ENCODE data around the gene CCNY. TPM values are rescaled to one million over a fixed set of nuclear protein-coding genes. Genes with fewer than 3 reads are reported as not detected.
A peak's percentile ranks its signal among the peaks of the same experiment; 100 is the strongest.

CCNY gene
- total RNA-seq, 1 experiment from 2014 or later, result 49.7 TPM

DNA sequence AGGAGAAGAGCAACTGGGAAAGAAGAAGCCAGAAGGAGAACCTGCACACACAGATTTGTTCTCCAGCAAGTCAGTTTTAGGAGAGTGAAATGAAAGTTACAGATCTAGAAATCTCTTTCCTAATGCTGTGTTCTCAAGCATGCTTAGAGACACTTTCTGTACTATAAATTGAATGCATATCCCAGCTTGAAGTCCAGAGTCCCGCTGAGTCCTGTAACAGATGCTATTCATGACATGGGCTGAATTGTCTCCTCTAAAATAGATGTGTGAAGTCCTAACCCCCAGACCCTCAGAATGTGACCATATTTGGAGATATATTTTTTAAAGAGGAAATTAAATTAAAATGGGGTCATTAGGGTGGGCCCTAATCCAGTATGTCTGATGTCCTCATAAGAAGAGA lies 222.0 kb downstream of the CCNY start:
- Histone ChIP-seq H3K4me3 (ENCODE audit: insufficient read depth, low read depth, low read length) (no peak overlapping the region), H3K36me3 (replicated peaks; ENCODE audit: control insufficient read depth, insufficient read depth, low read length) (no peaks in the 10 kb centered on the region), H3K27me3 (ENCODE audit: control insufficient read depth, insufficient read depth, low read length) (no peaks in the 10 kb centered on the region)
- no peak for DNase-seq

DNA sequence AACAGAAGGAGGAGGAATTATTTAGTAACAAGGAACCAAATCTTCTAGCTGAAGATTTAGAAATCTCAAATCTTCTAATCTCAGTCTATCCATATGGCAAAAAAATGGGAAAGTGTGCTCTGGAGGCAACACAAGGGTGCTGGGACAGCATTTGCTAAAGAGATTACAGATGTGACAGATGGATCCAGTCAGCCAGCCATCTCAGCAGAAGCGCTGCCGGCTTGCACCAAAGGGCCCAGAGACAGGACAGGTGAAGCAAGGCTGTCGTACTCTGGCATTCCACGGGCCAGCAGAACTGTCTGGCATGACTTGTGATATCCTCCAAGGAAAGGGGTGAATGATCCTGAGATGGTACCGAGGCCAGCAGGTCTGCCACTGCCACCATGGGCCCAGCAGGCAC lies 223.1 kb downstream of the CCNY start:
- no peak for DNase-seq
- no peaks in the 10 kb centered on the region for H3K36me3 ChIP-seq (replicated peaks; ENCODE audit: control insufficient read depth, insufficient read depth, low read length)
- H3K27me3 ChIP-seq (ENCODE audit: control insufficient read depth, insufficient read depth, low read length), result no peaks in the 10 kb centered on the region
- no peak overlapping the region for H3K4me3 ChIP-seq (ENCODE audit: insufficient read depth, low read depth, low read length)

DNA sequence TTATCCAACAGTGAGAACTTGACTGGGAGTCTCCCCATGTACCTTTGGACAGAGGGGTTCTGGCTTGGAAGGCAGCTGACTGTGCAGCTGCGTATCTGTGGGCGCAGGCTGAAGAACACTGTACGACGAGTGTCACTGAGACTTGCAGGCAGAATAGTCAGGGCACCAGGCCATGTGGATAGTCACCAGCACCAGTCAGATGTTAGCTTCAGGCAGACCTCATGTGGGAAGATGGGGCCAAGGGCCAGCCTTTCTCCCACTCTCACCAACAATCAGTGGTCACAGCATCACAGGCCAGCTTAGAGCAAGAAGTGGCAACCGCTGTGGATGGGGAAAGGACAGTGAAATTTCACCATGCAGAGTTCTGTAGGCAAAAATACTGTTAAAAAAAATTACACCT lies 225.4 kb downstream of the CCNY start:
- Histone ChIP-seq H3K36me3 (replicated peaks; ENCODE audit: control insufficient read depth, insufficient read depth, low read length) (no peaks in the 10 kb centered on the region), H3K4me3 (ENCODE audit: insufficient read depth, low read depth, low read length) (no peak overlapping the region), H3K27me3 (ENCODE audit: control insufficient read depth, insufficient read depth, low read length) (no peaks in the 10 kb centered on the region)
- DNase-seq, result no peak

DNA sequence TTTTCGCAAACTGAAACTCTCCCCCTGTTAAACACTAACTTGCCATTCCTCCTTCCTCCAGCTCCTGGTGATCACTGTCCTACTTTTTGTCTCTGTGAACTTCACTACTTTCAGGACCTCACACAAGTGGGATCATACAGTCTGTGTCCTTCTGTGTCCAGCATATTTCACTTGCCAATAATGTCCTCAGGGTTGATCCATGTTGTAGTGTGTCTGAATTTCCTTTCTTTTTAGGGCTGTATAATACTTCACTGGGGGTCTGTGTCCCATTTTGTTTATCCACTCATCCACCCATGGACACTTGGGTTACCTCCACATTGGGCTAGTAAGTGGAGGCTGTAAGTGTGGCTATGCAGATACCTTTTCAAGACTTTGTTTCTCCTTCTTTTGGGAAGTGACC lies 226.1 kb downstream of the CCNY start:
- Histone ChIP-seq H3K4me3 (ENCODE audit: insufficient read depth, low read depth, low read length) (no peak overlapping the region), H3K27me3 (ENCODE audit: control insufficient read depth, insufficient read depth, low read length) (no peaks in the 10 kb centered on the region), H3K36me3 (replicated peaks; ENCODE audit: control insufficient read depth, insufficient read depth, low read length) (no peaks in the 10 kb centered on the region)
- DNase-seq, result no peak

DNA sequence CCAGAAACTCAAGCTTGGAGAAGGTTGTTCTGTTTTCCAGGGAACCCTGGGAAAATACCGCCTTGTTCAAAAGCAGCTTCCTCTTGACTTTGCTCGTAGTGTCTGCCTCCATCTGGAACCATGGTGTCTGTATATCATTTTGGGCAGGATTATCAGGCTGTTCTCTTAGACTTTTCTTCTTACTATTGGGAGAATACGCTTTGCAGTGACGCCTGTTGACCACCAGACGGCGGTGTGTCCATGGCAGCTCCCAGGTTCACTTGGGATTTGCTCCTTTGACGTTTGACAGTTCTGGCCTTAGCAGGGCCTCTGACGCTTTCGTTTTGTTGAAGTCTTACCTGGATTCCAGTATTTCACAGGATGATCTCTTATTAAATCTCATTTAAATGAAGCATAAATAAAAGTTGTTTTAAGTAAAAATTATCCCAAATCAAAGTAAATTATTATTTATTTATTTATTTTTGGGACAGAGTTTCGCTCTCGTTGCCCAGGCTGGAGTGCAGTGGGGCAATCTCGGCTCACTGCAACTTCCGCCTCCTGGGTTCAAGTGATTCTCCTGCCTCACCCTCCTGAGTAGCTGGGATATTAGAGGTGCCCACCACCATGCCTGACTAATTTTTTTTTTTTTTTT lies 227.1 kb downstream of the CCNY start:
- no peak overlapping the region for H3K4me3 ChIP-seq (ENCODE audit: insufficient read depth, low read depth, low read length)
- H3K36me3 ChIP-seq (replicated peaks; ENCODE audit: control insufficient read depth, insufficient read depth, low read length), result no peaks in the 10 kb centered on the region; the same call in 1 of the 2 replicates
- no peaks in the 10 kb centered on the region for H3K27me3 ChIP-seq (ENCODE audit: control insufficient read depth, insufficient read depth, low read length)
- peak; percentile 85 for DNase-seq

DNA sequence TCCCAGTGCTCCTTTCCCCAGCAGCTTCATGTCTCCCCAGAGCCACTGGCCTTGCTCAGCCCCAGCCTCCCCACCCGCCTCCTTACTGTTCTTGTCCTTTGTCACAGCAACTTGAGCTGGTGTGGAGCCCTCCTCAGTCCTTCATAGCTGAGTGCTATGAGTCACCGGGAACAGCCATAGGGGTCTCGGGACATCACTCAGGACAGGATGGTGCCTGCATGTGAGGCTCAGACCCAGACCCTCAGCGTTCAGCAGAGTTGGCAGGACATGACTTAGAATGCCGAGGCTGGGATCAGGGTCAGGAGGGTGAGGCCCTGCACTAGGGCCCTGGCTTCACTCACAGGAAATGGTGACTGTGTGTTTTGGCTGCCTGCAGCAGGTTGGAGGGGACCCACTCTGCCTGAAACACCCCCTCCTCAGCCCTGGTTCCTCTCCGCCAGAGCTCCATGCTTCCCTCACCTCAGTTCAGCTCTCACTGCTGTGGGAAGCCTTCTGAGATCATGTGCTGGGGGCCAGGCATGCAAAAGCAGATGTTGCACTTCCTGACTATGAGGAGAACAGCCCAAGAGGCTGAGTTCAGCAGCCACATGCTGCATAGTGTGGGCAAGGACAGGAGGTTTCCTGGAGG lies 228.1 kb downstream of the CCNY start:
- DNase-seq, result no peak

DNA sequence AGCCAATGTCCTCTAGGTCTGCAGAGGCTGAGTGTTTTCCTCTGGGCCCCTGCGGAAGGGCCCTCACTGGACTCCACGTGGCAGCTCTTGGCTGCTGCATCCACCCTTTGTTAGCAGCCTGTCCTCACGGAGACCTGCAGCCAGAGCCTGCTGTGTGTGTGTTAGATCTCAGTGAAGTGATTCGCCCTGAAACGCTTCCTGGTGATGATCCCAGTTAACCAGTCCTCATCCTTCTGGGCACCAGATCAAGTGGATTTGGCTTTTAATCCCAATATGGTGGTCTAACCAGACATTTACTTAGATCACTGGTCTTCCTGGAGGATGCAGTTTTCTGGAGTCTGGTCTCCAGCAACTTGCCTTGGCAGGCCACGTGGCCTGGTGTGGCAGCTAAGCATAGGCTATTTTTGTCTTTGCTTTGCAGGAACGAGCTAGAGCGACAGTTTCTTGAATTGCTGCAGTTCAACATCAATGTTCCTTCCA lies 229.3 kb downstream of the CCNY start:
- Histone ChIP-seq H3K27me3 (ENCODE audit: control insufficient read depth, insufficient read depth, low read length) (no peaks in the 10 kb centered on the region), H3K4me3 (ENCODE audit: insufficient read depth, low read depth, low read length) (no peak overlapping the region), H3K36me3 (replicated peaks; ENCODE audit: control insufficient read depth, insufficient read depth, low read length) (no peaks in the 10 kb centered on the region; the same call in 1 of the 2 replicates)
- peak; percentile 34 for DNase-seq

More for the DNA sequence above, 228.1 kb downstream of the CCNY start:
- Histone ChIP-seq H3K4me3 (ENCODE audit: insufficient read depth, low read depth, low read length) (no peak overlapping the region), H3K36me3 (replicated peaks; ENCODE audit: control insufficient read depth, insufficient read depth, low read length) (no peaks in the 10 kb centered on the region; the same call in 1 of the 2 replicates), H3K27me3 (ENCODE audit: control insufficient read depth, insufficient read depth, low read length) (no peaks in the 10 kb centered on the region)

DNA sequence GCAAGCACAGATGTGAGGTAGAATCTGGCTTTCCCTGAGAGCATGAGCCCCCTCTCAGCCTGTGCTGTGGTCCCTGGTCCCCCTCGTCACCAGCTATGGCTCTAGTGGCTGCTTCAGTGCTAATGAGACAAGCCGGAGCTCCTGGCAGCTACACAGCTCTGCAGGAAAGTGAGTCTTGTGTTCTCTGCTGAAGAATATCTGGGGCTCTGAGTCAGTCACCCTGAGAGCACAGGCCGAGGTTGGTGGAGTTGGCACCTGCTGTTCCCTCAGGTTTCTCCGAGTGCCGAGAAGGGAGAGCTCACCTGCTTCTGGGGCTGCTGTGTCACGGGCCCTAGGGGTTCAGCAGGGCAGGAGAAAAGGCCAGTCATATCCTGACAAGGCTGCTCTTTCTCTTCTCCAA lies 231.6 kb downstream of the CCNY start:
- H3K36me3 ChIP-seq (replicated peaks; ENCODE audit: control insufficient read depth, insufficient read depth, low read length), result no peaks in the 10 kb centered on the region; the same call in 1 of the 2 replicates
- no peak overlapping the region for H3K4me3 ChIP-seq (ENCODE audit: insufficient read depth, low read depth, low read length)
- DNase-seq, result no peak
- no peaks in the 10 kb centered on the region for H3K27me3 ChIP-seq (ENCODE audit: control insufficient read depth, insufficient read depth, low read length)

DNA sequence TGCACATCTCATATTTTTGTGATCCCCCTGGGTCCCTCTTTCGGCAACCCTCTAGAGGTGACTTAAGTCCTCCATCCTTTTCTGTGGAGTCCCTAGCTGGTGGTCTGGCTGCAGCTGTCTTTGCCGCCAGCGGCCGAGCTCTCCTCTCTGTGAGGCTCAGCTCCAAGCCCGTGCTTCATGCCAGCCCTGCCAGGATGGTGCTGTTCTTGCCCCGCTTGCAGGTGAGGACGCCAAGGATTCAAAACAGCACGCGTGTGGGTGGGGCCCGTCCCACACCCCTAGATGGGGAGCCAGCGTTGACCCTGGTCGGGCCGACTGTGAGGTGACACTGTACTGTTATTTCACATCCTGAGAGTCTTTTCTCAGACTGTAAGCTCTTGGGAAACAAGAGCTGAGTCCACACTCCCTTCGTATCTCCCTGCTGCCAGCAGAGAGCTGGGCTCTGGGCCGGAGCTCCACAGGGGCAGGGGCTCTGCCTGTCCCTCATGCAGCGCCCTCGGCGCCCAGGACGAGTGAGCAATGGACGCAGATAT lies 232.2 kb downstream of the CCNY start:
- Histone ChIP-seq H3K36me3 (replicated peaks; ENCODE audit: control insufficient read depth, insufficient read depth, low read length) (no peaks in the 10 kb centered on the region; the same call in 1 of the 2 replicates), H3K27me3 (ENCODE audit: control insufficient read depth, insufficient read depth, low read length) (no peaks in the 10 kb centered on the region), H3K4me3 (ENCODE audit: insufficient read depth, low read depth, low read length) (no peak overlapping the region)
- no peak for DNase-seq

DNA sequence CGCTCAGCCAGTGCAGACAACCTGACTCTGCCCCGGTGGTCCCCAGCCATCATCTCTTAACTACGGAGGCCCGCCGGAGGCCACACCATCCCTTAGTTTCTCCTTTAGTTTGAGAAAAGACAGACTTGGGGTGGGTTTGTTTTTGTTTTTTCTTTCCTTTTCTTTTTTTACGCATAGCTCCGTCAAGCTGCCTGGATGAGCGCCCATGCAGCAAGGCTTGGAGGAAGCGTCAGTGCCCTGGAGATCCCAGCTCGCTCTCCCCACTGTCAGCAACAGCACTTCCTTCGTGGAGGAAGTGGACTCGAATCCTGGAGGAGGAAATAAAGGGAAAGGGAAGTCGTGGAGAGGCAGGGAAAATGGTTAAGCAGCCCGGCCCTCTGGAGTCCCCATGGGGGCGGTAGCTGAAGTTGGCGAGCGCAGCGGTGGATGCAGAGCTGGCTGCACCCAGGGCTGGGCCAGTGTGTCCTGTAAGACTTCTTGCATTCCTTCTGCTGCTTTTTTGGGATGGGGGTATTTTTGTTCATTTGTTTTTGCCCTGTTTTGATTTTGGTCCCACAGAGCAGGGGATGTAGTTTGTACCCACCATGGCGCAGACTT lies 232.9 kb downstream of the CCNY start:
- Histone ChIP-seq H3K27me3 (ENCODE audit: control insufficient read depth, insufficient read depth, low read length) (no peaks in the 10 kb centered on the region), H3K36me3 (replicated peaks; ENCODE audit: control insufficient read depth, insufficient read depth, low read length) (no peaks in the 10 kb centered on the region; the same call in 1 of the 2 replicates), H3K4me3 (ENCODE audit: insufficient read depth, low read depth, low read length) (no peak overlapping the region)
- DNase-seq, result no peak

DNA sequence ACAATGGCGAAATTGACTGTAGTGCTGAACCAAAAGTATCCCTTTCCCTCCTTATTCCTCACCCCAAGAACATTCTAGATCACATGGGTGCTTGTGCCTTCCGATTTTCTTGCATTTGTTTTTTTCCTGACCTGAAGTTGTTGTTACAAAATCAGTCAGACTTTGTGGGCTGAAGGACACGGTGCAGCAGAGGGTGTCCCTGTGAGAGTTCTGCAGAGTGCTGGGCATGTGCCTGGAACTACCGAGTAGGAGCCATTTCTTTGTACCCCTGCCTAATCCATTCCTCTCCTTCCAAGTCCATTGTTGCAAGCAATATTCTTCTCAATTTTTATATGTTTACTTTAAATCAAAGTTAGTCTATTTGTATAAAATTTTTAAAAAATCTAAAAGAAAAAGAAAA lies 233.5 kb downstream of the CCNY start:
- Histone ChIP-seq H3K36me3 (replicated peaks; ENCODE audit: control insufficient read depth, insufficient read depth, low read length) (no peaks in the 10 kb centered on the region; the same call in 1 of the 2 replicates), H3K4me3 (ENCODE audit: insufficient read depth, low read depth, low read length) (no peak overlapping the region), H3K27me3 (ENCODE audit: control insufficient read depth, insufficient read depth, low read length) (no peaks in the 10 kb centered on the region)
- no peak for DNase-seq

DNA sequence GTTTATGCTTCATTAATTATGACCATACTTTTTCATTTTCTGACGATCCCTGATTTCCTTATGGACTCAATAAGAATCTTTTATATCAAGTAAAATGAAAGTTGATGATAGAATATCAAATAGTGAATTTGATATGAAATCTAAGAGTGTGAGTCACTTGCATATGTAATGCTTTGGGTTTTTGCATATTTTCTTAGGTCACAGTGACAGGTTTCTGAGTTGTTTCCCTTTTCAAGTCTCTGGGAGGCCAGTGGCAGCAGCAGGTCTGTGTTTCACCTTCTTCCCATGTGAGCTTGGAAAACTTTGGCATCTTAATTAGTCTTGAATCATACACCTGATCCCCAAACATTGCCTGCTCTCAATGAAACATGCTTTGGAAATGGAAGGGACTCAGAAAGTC lies 234.1 kb downstream of the CCNY start:
- Histone ChIP-seq H3K4me3 (ENCODE audit: insufficient read depth, low read depth, low read length) (no peak overlapping the region), H3K27me3 (ENCODE audit: control insufficient read depth, insufficient read depth, low read length) (no peaks in the 10 kb centered on the region), H3K36me3 (replicated peaks; ENCODE audit: control insufficient read depth, insufficient read depth, low read length) (no peaks in the 10 kb centered on the region; the same call in 1 of the 2 replicates)
- no peak for DNase-seq

DNA sequence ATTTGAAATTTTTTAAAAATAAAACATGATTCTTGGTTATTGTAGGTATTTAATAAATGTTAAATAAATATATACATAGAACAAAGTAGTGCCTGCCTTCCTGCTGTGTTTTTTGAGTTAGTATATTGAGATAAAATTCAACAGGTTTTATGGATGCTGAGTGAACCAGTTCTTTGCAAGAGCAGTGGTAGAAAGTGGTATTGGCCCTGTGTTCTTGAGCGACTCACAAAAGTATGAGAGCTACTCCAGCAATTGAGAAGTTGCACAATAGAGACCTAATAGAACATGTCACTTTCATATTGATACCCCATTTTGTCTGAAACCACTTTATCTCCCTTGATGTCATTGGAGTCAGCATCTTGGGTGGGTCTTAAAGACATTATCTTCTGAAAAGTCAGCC lies 236.3 kb downstream of the CCNY start:
- H3K4me3 ChIP-seq (ENCODE audit: insufficient read depth, low read depth, low read length), result no peak overlapping the region
- H3K36me3 ChIP-seq (replicated peaks; ENCODE audit: control insufficient read depth, insufficient read depth, low read length), result no peaks in the 10 kb centered on the region; the same call in 1 of the 2 replicates
- no peaks in the 10 kb centered on the region for H3K27me3 ChIP-seq (ENCODE audit: control insufficient read depth, insufficient read depth, low read length)
- DNase-seq, result no peak

DNA sequence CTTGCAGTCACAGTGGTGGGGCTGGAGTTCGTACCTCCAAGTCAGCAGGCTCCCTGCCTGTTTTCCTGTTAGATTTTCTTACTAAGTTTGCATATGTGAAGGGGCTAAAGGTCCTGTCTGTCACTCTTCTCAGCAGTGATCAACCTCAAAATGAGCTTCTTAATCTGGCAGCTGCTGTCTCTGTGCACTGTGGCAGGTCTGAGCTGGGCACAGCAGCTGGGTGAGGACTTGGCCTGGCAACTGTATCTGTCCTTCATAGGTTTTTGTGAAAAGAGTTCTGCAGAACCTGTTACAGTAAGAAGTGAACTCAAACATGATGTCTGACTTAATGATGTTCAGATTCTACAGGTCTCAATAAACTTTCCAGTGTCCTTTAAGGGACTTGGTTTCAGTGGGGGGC lies 237.5 kb downstream of the CCNY start:
- no peak for DNase-seq

DNA sequence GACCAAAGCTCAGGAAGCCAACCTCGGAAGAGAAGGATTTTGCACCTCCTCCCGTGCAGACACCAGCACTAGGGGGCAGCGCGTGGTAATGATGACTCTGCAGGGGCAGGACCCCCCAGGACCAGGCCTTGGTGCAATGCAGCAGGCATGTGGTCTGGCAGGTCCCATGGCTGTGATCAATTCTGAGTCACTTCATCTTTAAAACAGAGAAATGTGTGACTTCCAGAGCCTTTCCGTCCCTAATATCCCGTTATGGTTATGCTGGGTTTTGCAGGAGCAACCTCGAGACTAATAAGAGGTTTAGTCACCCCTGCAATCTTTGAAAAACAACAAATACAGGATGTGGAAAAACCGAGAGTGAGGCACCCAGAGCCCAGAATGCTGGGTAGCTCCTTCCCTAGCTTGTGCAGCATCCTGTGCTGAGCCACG lies 238.6 kb downstream of the CCNY start:
- Histone ChIP-seq H3K4me3 (ENCODE audit: insufficient read depth, low read depth, low read length) (no peak overlapping the region), H3K27me3 (ENCODE audit: control insufficient read depth, insufficient read depth, low read length) (no peaks in the 10 kb centered on the region), H3K36me3 (replicated peaks; ENCODE audit: control insufficient read depth, insufficient read depth, low read length) (no peaks in the 10 kb centered on the region)
- DNase-seq, result peak; percentile 61

More for the DNA sequence above, 237.5 kb downstream of the CCNY start:
- Histone ChIP-seq H3K27me3 (ENCODE audit: control insufficient read depth, insufficient read depth, low read length) (no peaks in the 10 kb centered on the region), H3K4me3 (ENCODE audit: insufficient read depth, low read depth, low read length) (no peak overlapping the region), H3K36me3 (replicated peaks; ENCODE audit: control insufficient read depth, insufficient read depth, low read length) (no peaks in the 10 kb centered on the region)

All from H7 (cell line).